Mucosa of descending colon (tissue), 3 donors: ENCODE measurements around the gene PRPF39. TPM values are rescaled to one million over a fixed set of nuclear protein-coding genes. Genes with fewer than 3 reads are reported as not detected.

Experiments
- ATAC-seq: fragments of 200-7000 bp; cut with Tn5 transposase; one replicate; pipeline ENCODE4 v1.9.1; 2020; ENCODE audit warnings: mild to moderate bottlenecking, moderate library complexity
- DNase-seq, 3 donors: peaks; one replicate each; pipeline ENCODE4 v3.0.0-alpha.2; 2020
- H3K36me3 ChIP-seq: fragments of 200-600 bp; one replicate; pipeline ENCODE4 v1.8.0; 2021; ENCODE audit warnings: low read depth, mild to moderate bottlenecking
- H3K4me1 ChIP-seq: fragments of 200-600 bp; one replicate; pipeline ENCODE4 v1.8.0; 2021; ENCODE audit warnings: low read depth, mild to moderate bottlenecking
- H3K4me3 ChIP-seq: fragments of 200-600 bp; one replicate; pipeline ENCODE4 v1.8.0; 2021; ENCODE audit warnings: mild to moderate bottlenecking
- H3K9me3 ChIP-seq: fragments of 200-600 bp; one replicate; pipeline ENCODE4 v1.8.0; 2021; ENCODE audit warnings: mild to moderate bottlenecking
- intact Hi-C, 2 donors: fragments of 100-400 bp; cut with DNase I in 1 of 2; cut with micrococcal nuclease in 1 of 2; formaldehyde crosslinking; loops; one replicate each; pipeline versions ENCODE4 v1.11.0 to v1.11.1; 2022; cut with DNase I, micrococcal nuclease
- total RNA-seq, 3 donors: library from RNA; stranded (reverse); fragmentation: NEBNext Ultra II Directional in 2 of 3; extraction: Animal tissue kit (Norgen Biotek cat#: 25700) in 2 of 3; gene quantifications; one replicate each; pipeline versions ENCODE4 v1.2.1 to v1.2.4, GENCODE V29; 2021 to 2023
- TF ChIP-seq, protein P1 (sequence below): fragments of 200-600 bp; IDR thresholded peaks from one replicate; pipeline ENCODE4 v1.8.0; 2022; ENCODE audit warnings: antibody characterized with exemption, mild to moderate bottlenecking
- donor health status: DM: no; HTN: no; CAD: no; lungs with moderate emphysema.
- donor health status: DM: no; HTN: no; CAD: no.
- donor health status: DM: no; HTN: yes; CAD: no.

Gene PRPF39
- total RNA-seq, 3 donors from 2014 or later = 25.9 to 38.4 (median 35.4) TPM

DNA sequence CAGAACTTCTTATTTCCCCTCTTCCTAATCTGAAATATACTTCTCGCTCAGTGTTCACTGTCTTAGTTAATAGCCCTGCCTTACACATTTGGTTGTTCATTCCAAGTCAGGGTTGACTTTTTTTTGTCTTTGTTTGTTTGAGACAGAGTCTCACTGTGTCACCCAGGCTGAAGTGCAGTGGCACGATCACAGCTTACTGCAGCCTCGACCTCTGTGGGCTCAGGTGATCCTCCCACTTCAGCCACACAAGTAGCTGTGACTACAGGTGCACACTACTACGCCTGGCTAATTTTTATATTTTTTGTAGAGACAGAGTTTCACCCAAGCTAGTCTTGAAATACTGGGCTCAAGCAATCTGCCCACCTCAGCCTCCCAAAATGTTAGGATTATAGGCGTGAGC, 42.3 kb upstream of the PRPF39 start:
- TF ChIP-seq, protein P1, sequence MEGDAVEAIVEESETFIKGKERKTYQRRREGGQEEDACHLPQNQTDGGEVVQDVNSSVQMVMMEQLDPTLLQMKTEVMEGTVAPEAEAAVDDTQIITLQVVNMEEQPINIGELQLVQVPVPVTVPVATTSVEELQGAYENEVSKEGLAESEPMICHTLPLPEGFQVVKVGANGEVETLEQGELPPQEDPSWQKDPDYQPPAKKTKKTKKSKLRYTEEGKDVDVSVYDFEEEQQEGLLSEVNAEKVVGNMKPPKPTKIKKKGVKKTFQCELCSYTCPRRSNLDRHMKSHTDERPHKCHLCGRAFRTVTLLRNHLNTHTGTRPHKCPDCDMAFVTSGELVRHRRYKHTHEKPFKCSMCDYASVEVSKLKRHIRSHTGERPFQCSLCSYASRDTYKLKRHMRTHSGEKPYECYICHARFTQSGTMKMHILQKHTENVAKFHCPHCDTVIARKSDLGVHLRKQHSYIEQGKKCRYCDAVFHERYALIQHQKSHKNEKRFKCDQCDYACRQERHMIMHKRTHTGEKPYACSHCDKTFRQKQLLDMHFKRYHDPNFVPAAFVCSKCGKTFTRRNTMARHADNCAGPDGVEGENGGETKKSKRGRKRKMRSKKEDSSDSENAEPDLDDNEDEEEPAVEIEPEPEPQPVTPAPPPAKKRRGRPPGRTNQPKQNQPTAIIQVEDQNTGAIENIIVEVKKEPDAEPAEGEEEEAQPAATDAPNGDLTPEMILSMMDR = no peak
- Histone ChIP-seq H3K9me3 (no peaks in the 10 kb centered on the region), H3K4me3 (no peak overlapping the region), H3K36me3 (no peaks in the 10 kb centered on the region), H3K4me1 (no peaks in the 10 kb centered on the region)
- ATAC-seq = no peak
- no peak for DNase-seq
- intact Hi-C loops = no loop called here

DNA sequence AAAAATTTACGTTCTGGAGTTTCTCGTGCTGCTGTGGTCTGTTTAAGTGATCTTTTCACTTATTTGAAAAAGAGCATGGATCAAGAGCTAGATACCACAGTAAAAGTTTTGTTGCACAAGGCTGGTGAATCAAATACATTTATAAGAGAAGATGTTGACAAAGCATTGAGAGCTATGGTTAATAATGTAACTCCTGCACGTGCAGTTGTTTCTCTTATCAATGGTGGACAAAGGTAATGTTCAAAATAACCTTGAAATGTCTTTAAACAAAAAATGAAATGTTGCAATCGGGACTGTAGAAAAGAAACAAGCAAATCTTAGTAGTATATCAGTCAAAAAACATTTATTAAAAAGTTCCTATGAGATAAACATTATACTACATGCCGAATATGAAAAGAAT, 39.3 kb upstream of the PRPF39 start:
- no peaks in the 10 kb centered on the region for H3K9me3 ChIP-seq
- intact Hi-C loops = no loop called here
- ATAC-seq (no peak), DNase-seq (no peak)
- TF ChIP-seq, protein P1 = no peak
- no peaks in the 10 kb centered on the region for H3K4me1 ChIP-seq
- no peak overlapping the region for H3K4me3 ChIP-seq
- no peaks in the 10 kb centered on the region for H3K36me3 ChIP-seq

GRCh38 chr14:45048385-45048784, 35.5 kb upstream of the PRPF39 start:
- Histone ChIP-seq H3K9me3 (no peaks in the 10 kb centered on the region), H3K4me3 (no peak overlapping the region), H3K36me3 (no peaks in the 10 kb centered on the region), H3K4me1 (no peaks in the 10 kb centered on the region)
- ATAC-seq = no peak
- intact Hi-C loops = no loop called here
- TF ChIP-seq, protein P1 = no peak
- DNase-seq = no peak

DNA sequence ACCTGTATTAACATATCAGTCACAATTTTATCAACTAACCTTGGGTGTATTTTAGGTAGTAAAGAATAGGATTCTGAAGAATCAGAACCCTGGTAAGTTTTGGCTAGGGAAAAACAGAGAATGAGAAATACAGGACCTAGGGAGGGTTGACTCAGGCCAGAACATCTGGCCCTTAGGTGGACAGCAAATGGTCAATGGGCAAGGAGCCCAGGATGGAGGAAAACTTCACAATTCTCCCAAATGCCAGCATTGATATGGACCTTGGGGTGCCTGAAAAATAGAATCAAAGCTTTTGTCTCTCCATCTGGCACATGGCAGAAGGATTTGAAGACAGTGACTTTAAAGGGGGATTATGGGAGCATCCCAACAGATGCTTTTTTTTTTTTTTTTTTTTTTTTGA, 32.7 kb upstream of the PRPF39 start:
- no peaks in the 10 kb centered on the region for H3K4me1 ChIP-seq
- H3K36me3 ChIP-seq = no peaks in the 10 kb centered on the region
- DNase-seq = no peak
- H3K4me3 ChIP-seq = no peak overlapping the region
- intact Hi-C loops = no loop called here
- TF ChIP-seq, protein P1 = no peak
- H3K9me3 ChIP-seq = no peaks in the 10 kb centered on the region
- no peak for ATAC-seq

DNA sequence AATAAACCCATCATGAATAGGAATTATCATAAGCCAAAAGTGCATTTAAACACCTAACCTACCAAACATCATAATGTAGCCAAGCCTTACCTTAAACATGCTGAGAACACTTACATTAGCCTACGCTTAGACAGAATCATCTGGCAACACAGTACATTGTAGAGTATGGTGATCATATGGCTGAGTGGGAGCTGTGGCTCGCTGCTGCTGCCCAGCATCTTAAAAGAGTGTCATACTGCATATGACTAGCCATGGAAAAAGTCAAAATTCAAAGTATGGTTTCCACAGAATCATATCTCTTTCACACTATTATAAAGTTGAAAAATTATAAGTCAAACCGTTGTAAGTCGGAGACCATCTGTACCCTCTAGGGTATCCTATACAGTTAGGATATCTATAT, 32.0 kb upstream of the PRPF39 start:
- ATAC-seq (no peak), DNase-seq (no peak)
- Histone ChIP-seq H3K36me3 (no peaks in the 10 kb centered on the region), H3K4me3 (no peak overlapping the region), H3K4me1 (no peaks in the 10 kb centered on the region), H3K9me3 (peaks cover 4% of the 10 kb centered on the region)
- intact Hi-C loops = no loop called here
- TF ChIP-seq, protein P1 = no peak

- intact Hi-C loops = no loop called here
- TF ChIP-seq, protein P1 = no peak
Measured at GRCh38 chr14:45057349-45057748, 26.6 kb upstream of the PRPF39 start.

More at GRCh38 chr14:45057349-45057748, 26.6 kb upstream of the PRPF39 start:
- Histone ChIP-seq H3K4me1 (no peaks in the 10 kb centered on the region), H3K9me3 (peaks cover 4% of the 10 kb centered on the region), H3K4me3 (no peak overlapping the region), H3K36me3 (no peaks in the 10 kb centered on the region)
- ATAC-seq (no peak), DNase-seq (no peak)
